ENCODE results near the gene MIS18BP1. TPM values are rescaled to one million over a fixed set of nuclear protein-coding genes. Genes with fewer than 3 reads are reported as not detected.

Gene MIS18BP1
- total RNA-seq, 3 donors from 2014 or later, result 20.4 to 27.7 (median 22.1) TPM

- Histone ChIP-seq H3K9me3 (no peaks in the 10 kb centered on the region), H3K4me1 (ENCODE audit: low read depth) (no peaks in the 10 kb centered on the region), H3K36me3 (ENCODE audit: low read depth) (no peaks in the 10 kb centered on the region), H3K4me3 (no peak overlapping the region)
- intact Hi-C loops (cut with DNase I, micrococcal nuclease), result no loop called here
- no peak for ATAC-seq
- TF ChIP-seq, protein P1, sequence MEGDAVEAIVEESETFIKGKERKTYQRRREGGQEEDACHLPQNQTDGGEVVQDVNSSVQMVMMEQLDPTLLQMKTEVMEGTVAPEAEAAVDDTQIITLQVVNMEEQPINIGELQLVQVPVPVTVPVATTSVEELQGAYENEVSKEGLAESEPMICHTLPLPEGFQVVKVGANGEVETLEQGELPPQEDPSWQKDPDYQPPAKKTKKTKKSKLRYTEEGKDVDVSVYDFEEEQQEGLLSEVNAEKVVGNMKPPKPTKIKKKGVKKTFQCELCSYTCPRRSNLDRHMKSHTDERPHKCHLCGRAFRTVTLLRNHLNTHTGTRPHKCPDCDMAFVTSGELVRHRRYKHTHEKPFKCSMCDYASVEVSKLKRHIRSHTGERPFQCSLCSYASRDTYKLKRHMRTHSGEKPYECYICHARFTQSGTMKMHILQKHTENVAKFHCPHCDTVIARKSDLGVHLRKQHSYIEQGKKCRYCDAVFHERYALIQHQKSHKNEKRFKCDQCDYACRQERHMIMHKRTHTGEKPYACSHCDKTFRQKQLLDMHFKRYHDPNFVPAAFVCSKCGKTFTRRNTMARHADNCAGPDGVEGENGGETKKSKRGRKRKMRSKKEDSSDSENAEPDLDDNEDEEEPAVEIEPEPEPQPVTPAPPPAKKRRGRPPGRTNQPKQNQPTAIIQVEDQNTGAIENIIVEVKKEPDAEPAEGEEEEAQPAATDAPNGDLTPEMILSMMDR (IDR thresholded peaks at IDR 0.05), result no peak
- no peak for DNase-seq
Measured at GRCh38 chr14:45198551-45198950, 54.5 kb downstream of the MIS18BP1 start.

GRCh38 chr14:45194964-45195363 is 58.0 kb downstream of the MIS18BP1 start:
- ATAC-seq, result no peak
- TF ChIP-seq, protein P1 (IDR thresholded peaks at IDR 0.05), result no peak
- Histone ChIP-seq H3K9me3 (no peaks in the 10 kb centered on the region), H3K4me3 (no peak overlapping the region), H3K36me3 (ENCODE audit: low read depth) (no peaks in the 10 kb centered on the region), H3K4me1 (ENCODE audit: low read depth) (no peaks in the 10 kb centered on the region)
- DNase-seq, result no peak
- intact Hi-C loops (cut with DNase I, micrococcal nuclease), result no loop called here

DNA sequence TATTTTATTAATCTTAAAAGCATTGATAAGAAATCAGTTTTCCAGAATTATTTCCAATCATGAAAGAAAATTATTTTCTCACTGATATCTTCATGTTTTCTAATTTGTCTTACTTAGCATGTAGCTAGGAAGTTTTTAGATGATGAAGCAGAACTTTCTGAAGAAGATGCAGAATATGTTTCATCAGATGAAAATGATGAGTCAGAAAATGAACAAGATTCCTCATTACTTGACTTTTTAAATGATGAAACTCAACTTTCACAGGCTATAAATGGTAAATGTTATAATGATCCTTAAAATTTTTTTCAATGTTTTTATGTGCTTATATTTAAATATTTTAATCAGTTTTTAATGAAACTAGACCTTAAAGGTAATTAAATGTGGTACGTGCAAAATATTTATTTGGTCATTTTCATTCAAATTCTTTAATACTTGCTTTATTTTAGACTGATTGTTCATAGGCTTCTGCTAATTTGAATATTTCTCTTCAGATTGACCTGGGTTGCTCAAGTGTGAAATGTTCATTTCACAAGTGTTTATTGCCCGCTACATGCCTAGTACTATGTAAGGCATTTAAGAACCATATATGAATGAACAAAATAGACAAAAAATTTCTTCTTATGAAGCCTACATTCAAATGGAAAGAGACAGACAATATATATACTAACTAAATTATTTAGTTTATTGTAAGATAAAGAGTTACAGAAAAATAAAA is 67.7 kb downstream of the MIS18BP1 start:
- no peak for DNase-seq
- Histone ChIP-seq H3K36me3 (ENCODE audit: low read depth) (no peaks in the 10 kb centered on the region), H3K9me3 (no peaks in the 10 kb centered on the region), H3K4me1 (ENCODE audit: low read depth) (no peaks in the 10 kb centered on the region), H3K4me3 (no peak overlapping the region)
- no peak for ATAC-seq
- TF ChIP-seq, protein P1 (IDR thresholded peaks at IDR 0.05), result no peak
- intact Hi-C loops (cut with DNase I, micrococcal nuclease), result no loop called here

- Histone ChIP-seq H3K4me3 (no peak overlapping the region), H3K9me3 (no peaks in the 10 kb centered on the region), H3K4me1 (ENCODE audit: low read depth) (no peaks in the 10 kb centered on the region), H3K36me3 (ENCODE audit: low read depth) (no peaks in the 10 kb centered on the region)
- TF ChIP-seq, protein P1 (IDR thresholded peaks at IDR 0.05), result no peak
- intact Hi-C loops (cut with DNase I, micrococcal nuclease), result no loop called here
- no peak for ATAC-seq
- no peak for DNase-seq
Measured at GRCh38 chr14:45181806-45182205, 71.2 kb downstream of the MIS18BP1 start.

- Histone ChIP-seq H3K9me3 (no peaks in the 10 kb centered on the region), H3K4me3 (no peak overlapping the region), H3K4me1 (ENCODE audit: low read depth) (no peaks in the 10 kb centered on the region), H3K36me3 (ENCODE audit: low read depth) (no peaks in the 10 kb centered on the region)
- ATAC-seq (no peak), DNase-seq (no peak)
- intact Hi-C loops (cut with DNase I, micrococcal nuclease), result no loop called here
- TF ChIP-seq, protein P1 (IDR thresholded peaks at IDR 0.05), result no peak
Measured at GRCh38 chr14:45181329-45181728, 71.7 kb downstream of the MIS18BP1 start.
